OCI-LY7 (cell line): Measurements from ENCODE around the gene SYNJ2. TPM values are rescaled to one million over a fixed set of nuclear protein-coding genes. Genes with fewer than 3 reads are reported as not detected.

Source experiments
- BruUV-seq: library from RNA; stranded (reverse); fragments of 400-500 nt; replicated peaks from 2 replicates; lab custom pipeline; 2021; lab: Mats Ljungman, UMichigan
- CTCF ChIA-PET: fragments of 300-600 bp; sonication (Branson Sonifier 250); formaldehyde crosslinking; loops from one replicate; lab custom pipeline; 2022; ENCODE audit warnings: antibody characterized with exemption; ENCODE audit not compliant: unreplicated experiment; lab: Charles Lee
- POLR2A ChIA-PET: fragments of 300-600 bp; sonication (Branson Sonifier 250); formaldehyde crosslinking; loops from one replicate; lab custom pipeline; 2022; ENCODE audit warnings: antibody characterized with exemption; lab: Charles Lee
- DNase-seq: peaks from one replicate; pipeline ENCODE4 v3.0.0-alpha.2; 2015; ENCODE audit warnings: low spot score
- H2AFZ ChIP-seq: fragments of 200-600 bp; sonication (generic), shearing (Covaris generic); 2 replicates; pipeline ENCODE4 v1.6.1; 2014; ENCODE audit warnings: mild to moderate bottlenecking, antibody characterized with exemption, low read length, moderate library complexity
- H3K27ac ChIP-seq: fragments of 200-600 bp; sonication (generic); 2 replicates; pipeline ENCODE4 v1.5.1; 2014; ENCODE audit warnings: mixed run types, low read depth, mild to moderate bottlenecking, moderate library complexity, low read length, inconsistent platforms; ENCODE audit not compliant: poor library complexity, severe bottlenecking
- H3K36me3 ChIP-seq: fragments of 200-600 bp; sonication (generic); 2 replicates; pipeline ENCODE4 v1.6.1; 2014; ENCODE audit warnings: mild to moderate bottlenecking, antibody characterized with exemption, low read length, moderate library complexity, mixed read lengths; ENCODE audit not compliant: insufficient read depth
- H3K4me1 ChIP-seq: fragments of 200-600 bp; sonication (generic); 2 replicates; pipeline ENCODE4 v1.5.1; 2014; ENCODE audit warnings: mild to moderate bottlenecking, low read length; ENCODE audit not compliant: insufficient read depth, poor library complexity, severe bottlenecking
- H3K4me2 ChIP-seq: fragments of 200-600 bp; sonication (generic); 2 replicates; pipeline ENCODE4 v1.6.1; 2014; ENCODE audit warnings: mild to moderate bottlenecking, low read length
- H3K4me3 ChIP-seq: fragments of 200-600 bp; sonication (generic); 2 replicates; pipeline ENCODE4 v1.5.1; 2014; ENCODE audit warnings: mild to moderate bottlenecking, low read depth, low read length; ENCODE audit not compliant: poor library complexity, severe bottlenecking
- H3K79me2 ChIP-seq: fragments of 200-600 bp; sonication (generic); 2 replicates; pipeline ENCODE4 v1.6.1; 2016; ENCODE audit warnings: low read depth, mild to moderate bottlenecking, low read length, moderate library complexity, mixed read lengths; ENCODE audit not compliant: insufficient read depth
- H3K9me2 ChIP-seq: fragments of 200-600 bp; sonication (generic); 2 replicates; pipeline ENCODE4 v1.6.1; 2016; ENCODE audit warnings: mild to moderate bottlenecking, low read length, mixed read lengths; ENCODE audit not compliant: insufficient read depth
- H3K9me3 ChIP-seq: fragments of 200-600 bp; sonication (generic); 2 replicates; pipeline ENCODE4 v1.6.1; 2014; ENCODE audit warnings: mild to moderate bottlenecking, mixed run types, low read length, mixed read lengths
- H4K20me1 ChIP-seq: fragments of 200-600 bp; sonication (generic); 2 replicates; pipeline ENCODE4 v1.6.1; 2014; ENCODE audit warnings: mild to moderate bottlenecking, antibody characterized with exemption, low read length, moderate library complexity, mixed read lengths; ENCODE audit not compliant: insufficient read depth
- EZH2phosphoT487 ChIP-seq: fragments of 200-600 bp; sonication (generic); IDR thresholded peaks from 2 replicates; pipeline ENCODE4 v1.6.1; 2018; ENCODE audit warnings: low read depth, borderline replicate concordance, mild to moderate bottlenecking, mixed run types, antibody characterized with exemption, low read length, moderate library complexity, mixed read lengths
- intact Hi-C: fragments of 100-400 bp; cut with micrococcal nuclease; formaldehyde crosslinking; loops from one replicate; pipeline ENCODE4 v1.10.0; 2022; ENCODE audit not compliant: unreplicated experiment
- total RNA-seq, 2 experiments: library from RNA; depleted of rRNA in 1 of 2; stranded (reverse); fragments of >200 nt in 1 of 2; shearing (Covaris generic) in 1 of 2; gene quantifications; 2 replicates each; pipeline ENCODE4 v1.2.3, GENCODE V29; 2014 to 2022
- TF ChIP-seq, protein P1 (sequence below): fragments of 200-600 bp; sonication (generic); conservative IDR thresholded peaks from 2 replicates; pipeline ENCODE4 v1.5.1; 2014; ENCODE audit warnings: mild to moderate bottlenecking, antibody characterized with exemption, low read length, moderate library complexity, mixed read lengths

The SYNJ2 gene
- total RNA-seq, 2 experiments from 2014 or later, result 0.21 TPM; not detected in 1

DNA sequence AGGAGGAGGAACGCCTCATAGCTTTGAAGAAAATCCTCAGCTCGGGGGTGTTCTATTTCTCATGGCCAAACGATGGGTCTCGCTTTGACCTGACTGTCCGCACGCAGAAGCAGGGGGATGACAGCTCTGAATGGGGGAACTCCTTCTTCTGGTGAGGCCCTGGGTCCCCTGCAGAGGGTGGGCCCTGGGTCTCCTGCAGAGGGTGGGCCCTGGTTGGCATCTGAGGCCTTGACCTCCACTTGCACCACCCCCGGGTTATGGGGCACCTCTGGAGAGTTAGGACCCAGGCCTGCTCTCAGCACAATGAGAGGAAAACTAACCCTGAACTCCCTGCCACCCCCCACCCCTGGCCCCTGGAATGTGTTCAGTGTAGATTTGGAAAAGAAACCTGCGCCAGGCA, 47.2 kb downstream of the SYNJ2 start:
- no peak overlapping the region for H3K27ac ChIP-seq

DNA sequence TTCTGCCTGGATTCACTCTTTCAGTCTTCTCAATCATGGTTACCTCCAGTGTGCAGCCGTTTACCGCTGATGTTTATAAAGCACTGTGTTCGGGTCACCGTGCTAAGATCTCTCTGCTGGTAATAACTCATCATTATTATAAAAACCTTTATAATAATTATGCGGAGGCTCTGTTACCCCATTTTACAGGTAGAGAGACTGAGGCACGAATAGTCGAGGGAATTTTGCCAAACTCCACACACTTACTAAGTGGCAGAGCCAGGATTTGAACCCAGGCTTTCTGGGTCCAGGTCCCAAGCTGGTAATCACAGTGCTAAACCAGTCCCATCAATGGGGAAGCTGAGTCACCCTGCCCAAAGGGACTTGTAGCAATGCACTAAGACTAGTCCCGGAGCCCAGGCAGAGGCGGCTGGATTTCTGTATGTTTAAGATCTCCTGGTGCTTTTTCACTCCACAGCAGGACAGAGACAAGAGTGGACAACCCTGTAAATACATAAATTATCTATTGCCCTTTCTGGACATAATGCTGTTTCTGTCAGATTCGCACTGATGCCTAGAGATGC, 48.1 kb downstream of the SYNJ2 start:
- Histone ChIP-seq H3K9me2 (no peaks in the 10 kb centered on the region), H3K4me1 (no peaks in the 10 kb centered on the region), H3K27ac (no peak overlapping the region), H3K4me2 (no peak overlapping the region), H2AFZ (no peak overlapping the region), H4K20me1 (no peaks in the 10 kb centered on the region), H3K79me2 (no peaks in the 10 kb centered on the region), H3K4me3 (no peak overlapping the region), H3K9me3 (no peaks in the 10 kb centered on the region), H3K36me3 (no peaks in the 10 kb centered on the region)
- intact Hi-C loops, result no loop called here
- no peak for TF ChIP-seq EZH2phosphoT487
- TF ChIP-seq, protein P1, sequence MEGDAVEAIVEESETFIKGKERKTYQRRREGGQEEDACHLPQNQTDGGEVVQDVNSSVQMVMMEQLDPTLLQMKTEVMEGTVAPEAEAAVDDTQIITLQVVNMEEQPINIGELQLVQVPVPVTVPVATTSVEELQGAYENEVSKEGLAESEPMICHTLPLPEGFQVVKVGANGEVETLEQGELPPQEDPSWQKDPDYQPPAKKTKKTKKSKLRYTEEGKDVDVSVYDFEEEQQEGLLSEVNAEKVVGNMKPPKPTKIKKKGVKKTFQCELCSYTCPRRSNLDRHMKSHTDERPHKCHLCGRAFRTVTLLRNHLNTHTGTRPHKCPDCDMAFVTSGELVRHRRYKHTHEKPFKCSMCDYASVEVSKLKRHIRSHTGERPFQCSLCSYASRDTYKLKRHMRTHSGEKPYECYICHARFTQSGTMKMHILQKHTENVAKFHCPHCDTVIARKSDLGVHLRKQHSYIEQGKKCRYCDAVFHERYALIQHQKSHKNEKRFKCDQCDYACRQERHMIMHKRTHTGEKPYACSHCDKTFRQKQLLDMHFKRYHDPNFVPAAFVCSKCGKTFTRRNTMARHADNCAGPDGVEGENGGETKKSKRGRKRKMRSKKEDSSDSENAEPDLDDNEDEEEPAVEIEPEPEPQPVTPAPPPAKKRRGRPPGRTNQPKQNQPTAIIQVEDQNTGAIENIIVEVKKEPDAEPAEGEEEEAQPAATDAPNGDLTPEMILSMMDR, result no peak
- POLR2A ChIA-PET, result interaction anchor here (0.6 kb wide), 3 partner anchors 182 to 1872 kb away, joined by 3 to 5 read pairs (median 5); no protein-coding TSS in a partner anchor
- no TSS peak for BruUV-seq
- CTCF ChIA-PET, result no interaction called here
- DNase-seq, result no peak

More for the DNA sequence above, 47.2 kb downstream of the SYNJ2 start:
- Histone ChIP-seq H3K4me2 (no peak overlapping the region), H3K4me3 (no peak overlapping the region), H3K9me2 (no peaks in the 10 kb centered on the region), H3K4me1 (no peaks in the 10 kb centered on the region), H3K36me3 (no peaks in the 10 kb centered on the region), H3K79me2 (no peaks in the 10 kb centered on the region), H4K20me1 (no peaks in the 10 kb centered on the region), H3K9me3 (no peaks in the 10 kb centered on the region), H2AFZ (no peak overlapping the region)
- CTCF ChIA-PET, result no interaction called here
- no TSS peak for BruUV-seq
- intact Hi-C loops, result no loop called here
- TF ChIP-seq EZH2phosphoT487, result no peak
- TF ChIP-seq, protein P1, result no peak
- no peak for DNase-seq
- POLR2A ChIA-PET, result no interaction called here
